HG03095 (cell line): ENCODE data around the gene OSBPL1A.

Experiments
- ATAC-seq: cut with Tn5 transposase; IDR thresholded peaks from one replicate; pipeline ENCODE4 v1.9.1; 2021; ENCODE audit warnings: moderate library complexity; ENCODE audit not compliant: unreplicated experiment

OSBPL1A gene

GRCh38 chr18:24230766-24231165 is 166.9 kb downstream of the OSBPL1A start:
- no peak for ATAC-seq

- ATAC-seq, result no peak
Observed at GRCh38 chr18:24228667-24229041, 169.0 kb downstream of the OSBPL1A start.

- ATAC-seq, result no peak
Observed at GRCh38 chr18:24227977-24228666, 169.5 kb downstream of the OSBPL1A start.

- ATAC-seq, result no peak
Observed at GRCh38 chr18:24220318-24220688, 177.3 kb downstream of the OSBPL1A start.

- no peak for ATAC-seq
Observed at GRCh38 chr18:24219561-24220317, 177.9 kb downstream of the OSBPL1A start.

GRCh38 chr18:24214913-24215312 is 182.7 kb downstream of the OSBPL1A start:
- ATAC-seq, result no peak

GRCh38 chr18:24214144-24214543 is 183.5 kb downstream of the OSBPL1A start:
- ATAC-seq, result no peak

GRCh38 chr18:24212939-24213338 is 184.7 kb downstream of the OSBPL1A start:
- no peak for ATAC-seq

GRCh38 chr18:24209558-24209957 is 188.1 kb downstream of the OSBPL1A start:
- no peak for ATAC-seq

GRCh38 chr18:24208270-24209035 is 189.2 kb downstream of the OSBPL1A start:
- ATAC-seq, result no peak

- ATAC-seq, result no peak
Observed at GRCh38 chr18:24204904-24205303, 192.7 kb downstream of the OSBPL1A start.

GRCh38 chr18:24201699-24202687 is 195.6 kb downstream of the OSBPL1A start:
- ATAC-seq, result no peak

GRCh38 chr18:24200494-24201290 is 196.9 kb downstream of the OSBPL1A start:
- ATAC-seq, result no peak

GRCh38 chr18:24199372-24199962 is 198.2 kb downstream of the OSBPL1A start:
- ATAC-seq, result no peak

- ATAC-seq, result no peak
Observed at GRCh38 chr18:24198461-24198860, 199.2 kb downstream of the OSBPL1A start.

GRCh38 chr18:24197412-24197811 is 200.2 kb downstream of the OSBPL1A start:
- no peak for ATAC-seq

GRCh38 chr18:24196764-24197163 is 200.9 kb downstream of the OSBPL1A start:
- no peak for ATAC-seq

- ATAC-seq, result no peak
Observed at GRCh38 chr18:24195296-24196053, 202.1 kb downstream of the OSBPL1A start.

GRCh38 chr18:24190590-24190989 is 207.0 kb downstream of the OSBPL1A start:
- ATAC-seq, result no peak
